SK-N-MC (cell line): ENCODE results near the gene HS1BP3.

Experiments used
- DNase-seq: peaks from one replicate; pipeline ENCODE4 v3.0.0-alpha.2; 2011; ENCODE audit warnings: low read depth, low spot score
- H3K27ac ChIP-seq: fragments of 200-600 bp; sonication (generic); 2 replicates; pipeline ENCODE4 v1.5.1; 2016; ENCODE audit warnings: mixed run types
- H3K36me3 ChIP-seq: fragments of 200-600 bp; sonication (generic); 2 replicates; pipeline ENCODE4 v1.6.1; 2017; ENCODE audit warnings: antibody characterized with exemption, low read length, mixed read lengths; ENCODE audit not compliant: insufficient read depth
- H3K4me3 ChIP-seq: fragments of 200-600 bp; sonication (generic); 2 replicates; pipeline ENCODE4 v1.5.1; 2016
- H3K9ac ChIP-seq: fragments of 200-600 bp; sonication (generic); 2 replicates; pipeline ENCODE4 v1.8.0; 2017; ENCODE audit warnings: mixed run types, mixed read lengths; ENCODE audit not compliant: insufficient read length
- H3K9me3 ChIP-seq: fragments of 200-600 bp; sonication (generic); 2 replicates; pipeline ENCODE4 v1.6.1; 2017; ENCODE audit warnings: low read depth, mild to moderate bottlenecking, antibody characterized with exemption, low read length, moderate library complexity, mixed read lengths
- EZH2 ChIP-seq: fragments of 200-600 bp; sonication (generic); IDR thresholded peaks from one replicate; pipeline ENCODE4 v1.6.1; 2017; ENCODE audit warnings: antibody characterized with exemption
- FOXP2 ChIP-seq: optimal IDR thresholded peaks from 2 replicates; pipeline ENCODE3; 2011; ENCODE audit warnings: mild to moderate bottlenecking, moderate library complexity; ENCODE audit not compliant: insufficient read depth; ENCODE audit errors: extremely low read length, control extremely low read depth
- POLR2AphosphoS5 ChIP-seq: IDR thresholded peaks from 2 replicates; pipeline ENCODE4 v1.6.1; 2012; ENCODE audit warnings: mild to moderate bottlenecking, low read depth, low read length, borderline replicate concordance

The HS1BP3 gene

GRCh38 chr2:20594957-20595356 lies 55.9 kb downstream of the HS1BP3 start:
- no peak overlapping the region for H3K9ac ChIP-seq
- DNase-seq = no peak
- H3K36me3 ChIP-seq = no peaks in the 10 kb centered on the region
- TF ChIP-seq FOXP2 (no peak), EZH2 (no peak), POLR2AphosphoS5 (no peak)
- H3K9me3 ChIP-seq = no peaks in the 10 kb centered on the region
- H3K4me3 ChIP-seq = no peak overlapping the region
- no peak overlapping the region for H3K27ac ChIP-seq

GRCh38 chr2:20594048-20594750 lies 56.7 kb downstream of the HS1BP3 start:
- TF ChIP-seq POLR2AphosphoS5 (no peak), EZH2 (no peak), FOXP2 (no peak)
- no peak for DNase-seq
- H3K4me3 ChIP-seq = no peak overlapping the region
- no peaks in the 10 kb centered on the region for H3K9me3 ChIP-seq
- no peak overlapping the region for H3K27ac ChIP-seq
- H3K9ac ChIP-seq = no peak overlapping the region
- H3K36me3 ChIP-seq = no peaks in the 10 kb centered on the region

- H3K9ac ChIP-seq = no peak overlapping the region
- H3K36me3 ChIP-seq = no peaks in the 10 kb centered on the region
- TF ChIP-seq FOXP2 = no peak
- no peak for TF ChIP-seq EZH2
- no peak for TF ChIP-seq POLR2AphosphoS5
- no peak overlapping the region for H3K4me3 ChIP-seq
- DNase-seq = no peak
- no peak overlapping the region for H3K27ac ChIP-seq
- H3K9me3 ChIP-seq = no peaks in the 10 kb centered on the region
Observed at GRCh38 chr2:20593072-20594034, 57.5 kb downstream of the HS1BP3 start.

GRCh38 chr2:20592106-20593071 lies 58.5 kb downstream of the HS1BP3 start:
- Histone ChIP-seq H3K27ac (no peak overlapping the region), H3K4me3 (no peak overlapping the region)
- no peak for DNase-seq

DNA sequence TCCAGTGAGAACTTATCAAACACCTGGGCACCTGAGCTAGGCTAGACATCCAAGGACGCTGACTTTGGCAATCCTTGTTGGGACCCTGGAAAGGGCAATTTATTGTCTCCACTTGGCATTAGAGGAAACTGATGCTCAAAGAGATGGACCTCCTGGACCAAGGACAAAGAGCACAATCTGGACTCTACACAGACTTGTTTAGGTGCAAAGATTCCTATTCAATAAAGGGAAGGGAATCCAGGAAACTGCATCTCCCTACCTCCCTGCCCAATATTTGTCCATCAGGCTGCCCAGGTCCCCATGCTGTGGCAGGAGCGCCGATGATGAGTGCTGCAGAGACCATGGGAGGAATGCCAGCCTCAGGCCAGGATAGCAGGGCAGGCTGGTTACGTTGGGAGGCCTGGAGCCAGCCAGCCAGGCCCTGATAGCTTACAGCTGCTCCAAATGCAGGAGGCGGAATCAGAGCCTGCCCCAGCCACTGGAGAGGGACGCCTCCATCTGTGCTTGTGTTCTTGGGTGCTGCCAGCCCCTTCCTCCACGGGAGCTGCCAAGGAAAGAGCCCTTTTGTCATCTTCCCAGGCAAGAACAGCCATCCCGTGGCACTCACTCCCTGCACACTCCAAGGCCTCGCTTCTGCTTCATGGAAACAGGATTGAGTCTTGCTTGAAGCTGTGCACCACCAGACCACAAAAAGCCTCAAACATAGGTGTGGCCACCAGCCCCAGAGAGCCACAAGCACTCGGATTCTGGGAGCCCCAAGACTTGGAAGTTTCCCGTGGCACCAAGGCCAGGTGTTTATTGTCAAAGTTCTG lies 60.0 kb downstream of the HS1BP3 start:
- TF ChIP-seq POLR2AphosphoS5 (no peak), FOXP2 (no peak), EZH2 (no peak)
- no peak overlapping the region for H3K9ac ChIP-seq
- no peak overlapping the region for H3K4me3 ChIP-seq
- H3K27ac ChIP-seq = no peak overlapping the region
- no peak for DNase-seq
- H3K9me3 ChIP-seq = no peaks in the 10 kb centered on the region
- H3K36me3 ChIP-seq = no peaks in the 10 kb centered on the region

More at GRCh38 chr2:20592106-20593071, 58.5 kb downstream of the HS1BP3 start:
- Histone ChIP-seq H3K36me3 (no peaks in the 10 kb centered on the region), H3K9me3 (no peaks in the 10 kb centered on the region), H3K9ac (no peak overlapping the region)
- TF ChIP-seq FOXP2 (no peak), EZH2 (no peak), POLR2AphosphoS5 (no peak)

- no peak overlapping the region for H3K9ac ChIP-seq
- no peaks in the 10 kb centered on the region for H3K9me3 ChIP-seq
- no peaks in the 10 kb centered on the region for H3K36me3 ChIP-seq
- H3K4me3 ChIP-seq = no peak overlapping the region
- TF ChIP-seq POLR2AphosphoS5 (no peak), FOXP2 (no peak), EZH2 (no peak)
- H3K27ac ChIP-seq = no peak overlapping the region
- no peak for DNase-seq
Observed at GRCh38 chr2:20589975-20590703, 60.8 kb downstream of the HS1BP3 start.
